ENCODE measurements around the gene FOXA3.

- TF ChIP-seq CTCF (IDR thresholded peaks at IDR 0.05) (no peak), EP300 (IDR thresholded peaks at IDR 0.05) (no peak), POLR2A (IDR thresholded peaks at IDR 0.05) (peak; percentile 46)
Measured at GRCh38 chr19:45902651-45903625, 38.8 kb downstream of the FOXA3 start.
